Endothelial cell of umbilical vein (primary cell): Measurements from ENCODE around the gene SRSF10. TPM values are rescaled to one million over a fixed set of nuclear protein-coding genes. Genes with fewer than 3 reads are reported as not detected.

Experiments
- BruUV-seq: library from RNA; stranded (reverse); fragments of 400-500 nt; replicated peaks from 2 replicates; lab custom pipeline; 2021; lab: Mats Ljungman, UMichigan
- CTCF ChIA-PET: fragments of 300-600, 350-600 bp; sonication (Branson Sonifier 250); formaldehyde crosslinking; loops from one replicate; lab custom pipeline; 2021; ENCODE audit warnings: antibody characterized with exemption, inconsistent platforms; lab: Charles Lee
- POLR2A ChIA-PET: fragments of 300-600, 350-600 bp; sonication (Branson Sonifier 250); formaldehyde crosslinking; loops from one replicate; lab custom pipeline; 2021; ENCODE audit warnings: antibody characterized with exemption, inconsistent platforms; lab: Charles Lee
- DNase-seq: peaks from one replicate; pipeline ENCODE4 v3.0.0-alpha.2; 2011; ENCODE audit warnings: low read depth, low spot score
- FAIRE-seq: peaks from 2 replicates; lab custom pipeline; 2011; peaks lifted over from hg19 to GRCh38; lab: Jason Lieb, UNC
- H2AFZ ChIP-seq: 2 replicates; pipeline ENCODE4 v1.6.0; 2012; ENCODE audit warnings: low read depth, low read length, control low read depth, inconsistent platforms
- H3K27ac ChIP-seq: 2 replicates; pipeline ENCODE4 v1.5.1; 2011; ENCODE audit warnings: low read depth, mild to moderate bottlenecking, control low read depth, low read length, moderate library complexity; ENCODE audit not compliant: insufficient read depth
- H3K27me3 ChIP-seq, 2 experiments: 2 replicates each; pipeline versions ENCODE4 v1.6.0 to v1.6.1; 2011; ENCODE audit warnings: low read length in 2 of 2, mixed read lengths in 1 of 2; ENCODE audit not compliant: control insufficient read depth in 2 of 2, insufficient read depth in 2 of 2
- H3K36me3 ChIP-seq, 2 experiments: 2 replicates in 1 of 2; 3 replicates in 1 of 2; pipeline ENCODE4 v1.5.1; 2011; ENCODE audit warnings: low read length in 2 of 2, mild to moderate bottlenecking in 1 of 2, moderate library complexity in 1 of 2; ENCODE audit not compliant: control insufficient read depth in 2 of 2, insufficient read depth in 2 of 2; ENCODE audit errors: extremely low read depth in 1 of 2
- H3K4me1 ChIP-seq: 3 replicates; pipeline ENCODE4 v1.5.1; 2011; ENCODE audit warnings: mild to moderate bottlenecking, low read length; ENCODE audit not compliant: control insufficient read depth, insufficient read depth; ENCODE audit errors: extremely low read depth
- H3K4me2 ChIP-seq: 2 replicates; pipeline ENCODE4 v1.6.1; 2011; ENCODE audit warnings: low read length, control low read depth, mixed read lengths; ENCODE audit not compliant: insufficient read depth
- H3K4me3 ChIP-seq, 3 experiments: fragments of 200-600 bp in 1 of 3; sonication (generic), shearing (Covaris generic) in 1 of 3; replicated peaks in 1 of 3; 2 replicates each; pipeline ENCODE4 v1.5.1; 2011 to 2016; ENCODE audit warnings: control low read depth in 3 of 3, low read length in 3 of 3, mild to moderate bottlenecking in 2 of 3, inconsistent platforms in 1 of 3, low read depth in 1 of 3, moderate library complexity in 1 of 3; ENCODE audit not compliant: insufficient read depth in 1 of 3
- H3K79me2 ChIP-seq: 2 replicates; pipeline ENCODE4 v1.6.0; 2012; ENCODE audit warnings: low read length, inconsistent platforms; ENCODE audit not compliant: control insufficient read depth, insufficient read depth
- H3K9ac ChIP-seq: replicated peaks from 2 replicates; pipeline ENCODE3; 2011; ENCODE audit warnings: low read length, control low read depth; ENCODE audit not compliant: insufficient read depth; ENCODE audit errors: extremely low read depth
- H3K9me1 ChIP-seq: replicated peaks from 3 replicates; pipeline ENCODE4 v1.6.0; 2011; ENCODE audit warnings: mild to moderate bottlenecking, low read length; ENCODE audit not compliant: control insufficient read depth, insufficient read depth; ENCODE audit errors: extremely low read depth
- H3K9me3 ChIP-seq: replicated peaks from 2 replicates; pipeline ENCODE4 v1.5.1; 2012; ENCODE audit warnings: low read length, inconsistent platforms; ENCODE audit not compliant: control insufficient read depth, insufficient read depth
- H4K20me1 ChIP-seq: replicated peaks from 2 replicates; pipeline ENCODE3; 2011; ENCODE audit warnings: mild to moderate bottlenecking, low read length; ENCODE audit not compliant: control insufficient read depth, insufficient read depth; ENCODE audit errors: extremely low read depth
- EZH2 ChIP-seq: IDR thresholded peaks from 2 replicates; pipeline ENCODE4 v1.6.1; 2012; ENCODE audit warnings: borderline replicate concordance, low read depth, mild to moderate bottlenecking, moderate library complexity, low read length, inconsistent platforms; ENCODE audit not compliant: severe bottlenecking
- FOS ChIP-seq: IDR thresholded peaks from 2 replicates; pipeline ENCODE4 v1.6.1; 2011; ENCODE audit warnings: mild to moderate bottlenecking, low read length, moderate library complexity, borderline replicate concordance; ENCODE audit not compliant: insufficient read depth
- GATA2 ChIP-seq: IDR thresholded peaks from 2 replicates; pipeline ENCODE4 v1.7.0; 2011; ENCODE audit warnings: low read depth, mild to moderate bottlenecking, moderate library complexity, mixed read lengths, low read length; ENCODE audit not compliant: insufficient read length, insufficient read depth
- JUN ChIP-seq: IDR thresholded peaks from 2 replicates; pipeline ENCODE4 v1.6.1; 2011; ENCODE audit warnings: borderline replicate concordance, low read depth; ENCODE audit not compliant: insufficient read length, insufficient read depth
- MYC ChIP-seq: IDR thresholded peaks from one replicate; pipeline ENCODE4 v1.6.1; 2011; ENCODE audit warnings: mild to moderate bottlenecking, low read depth, low read length
- POLR2A ChIP-seq: IDR thresholded peaks from 2 replicates; pipeline ENCODE4 v1.6.1; 2012; ENCODE audit warnings: low read depth, mild to moderate bottlenecking, control low read depth, low read length
- POLR2AphosphoS5 ChIP-seq: IDR thresholded peaks from 2 replicates; pipeline ENCODE4 v1.6.1; 2012; ENCODE audit warnings: low read depth, mild to moderate bottlenecking, control low read depth, low read length, moderate library complexity; ENCODE audit not compliant: insufficient read depth
- dilution Hi-C: fragments of 300-500 bp; cut with MboI; formaldehyde crosslinking; loops from one replicate; pipeline ENCODE4 v1.15.0; 2019; ENCODE audit warnings: low sequenced_read_pairs; ENCODE audit not compliant: extremely low pct_ligation_motif_present
- intact Hi-C: fragments of 100-400 bp; cut with micrococcal nuclease; formaldehyde crosslinking; loops from one replicate; pipeline ENCODE4 v1.10.0; 2022
- polyA plus RNA-seq, 4 experiments: library from polyadenylated mRNA; depleted of rRNA in 3 of 4; stranded (reverse) in 3 of 4; unstranded in 1 of 4; fragments of >200 nt; gene quantifications; 2 replicates each; pipeline versions ENCODE4 v1.2.1 to v1.2.3, GENCODE V29; 2011 to 2012; ENCODE audit warnings: missing spikeins in 1 of 4
- total RNA-seq: library from RNA; stranded (reverse); gene quantifications from 2 replicates; pipeline ENCODE4 v1.2.3, GENCODE V29; 2021
- TF ChIP-seq, protein P1 (sequence below): IDR thresholded peaks from 2 replicates; pipeline ENCODE4 v1.6.1; 2011; ENCODE audit not compliant: insufficient read depth, insufficient read length
- TF ChIP-seq, protein P2 (sequence below), 2 donors: IDR thresholded peaks; 1 replicate in 1 of 2; 2 replicates in 1 of 2; pipeline ENCODE4 v1.5.1; 2011; ENCODE audit warnings: low read length in 2 of 2, mild to moderate bottlenecking in 2 of 2, moderate library complexity in 2 of 2, control low read depth in 1 of 2, inconsistent platforms in 1 of 2, low read depth in 1 of 2; ENCODE audit not compliant: insufficient read depth in 1 of 2; ENCODE audit errors: extremely low read depth in 1 of 2

SRSF10 gene
- total and polyA plus RNA-seq, 2 donors (not counting 3 experiments of a cell fraction or from before 2014, with no cell fraction given) = 124 to 135 TPM

DNA sequence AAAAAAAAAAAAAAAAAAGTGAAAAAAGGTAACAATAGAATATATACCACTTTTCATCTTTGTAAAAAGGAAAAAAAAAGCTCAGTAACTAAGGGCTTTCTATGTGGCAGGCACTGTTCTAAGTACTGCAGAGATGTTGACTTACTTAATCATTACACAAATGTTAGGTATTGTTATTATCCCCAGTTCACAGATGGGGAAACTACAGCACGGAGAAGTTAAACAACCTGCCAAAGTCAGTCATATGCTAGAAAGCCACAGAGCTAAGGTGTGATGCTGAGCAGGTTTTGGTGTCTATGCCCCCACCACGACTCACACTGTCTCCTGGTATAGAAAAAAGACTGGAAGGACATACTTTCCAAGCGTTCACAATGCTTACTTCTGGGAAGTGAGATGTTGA, 27.1 kb downstream of the SRSF10 start:
- FAIRE-seq (no peak), DNase-seq (no peak)
- Histone ChIP-seq H3K27ac (no peak overlapping the region), H3K4me2 (no peak overlapping the region), H3K9ac (no peak overlapping the region), H4K20me1 (no peaks in the 10 kb centered on the region), H3K36me3 (no peaks in the 10 kb centered on the region), H3K4me3 (no peak overlapping the region), H2AFZ (no peak overlapping the region), H3K9me1 (no peaks in the 10 kb centered on the region), H3K4me1 (peaks cover 13% of the 10 kb centered on the region), H3K79me2 (no peaks in the 10 kb centered on the region), H3K27me3 (no peaks in the 10 kb centered on the region), H3K9me3 (no peaks in the 10 kb centered on the region)
- ChIA-PET CTCF (interaction anchor here (0.6 to 5.8 kb wide), 4 partner anchors 11 to 195 kb away, joined by 3 to 30 read pairs (median 4); no protein-coding TSS in a partner anchor), POLR2A (interaction anchor here (0.6 kb wide), 2 partner anchors 21 to 58 kb away, joined by 3 to 4 read pairs; no protein-coding TSS in a partner anchor)
- no TSS peak for BruUV-seq
- TF ChIP-seq, protein P1, sequence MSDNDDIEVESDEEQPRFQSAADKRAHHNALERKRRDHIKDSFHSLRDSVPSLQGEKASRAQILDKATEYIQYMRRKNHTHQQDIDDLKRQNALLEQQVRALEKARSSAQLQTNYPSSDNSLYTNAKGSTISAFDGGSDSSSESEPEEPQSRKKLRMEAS = no peak
- TF ChIP-seq MYC (no peak), EZH2 (no peak), GATA2 (no peak), POLR2A (no peak), JUN (no peak), POLR2AphosphoS5 (no peak), FOS (no peak)
- TF ChIP-seq, protein P2, sequence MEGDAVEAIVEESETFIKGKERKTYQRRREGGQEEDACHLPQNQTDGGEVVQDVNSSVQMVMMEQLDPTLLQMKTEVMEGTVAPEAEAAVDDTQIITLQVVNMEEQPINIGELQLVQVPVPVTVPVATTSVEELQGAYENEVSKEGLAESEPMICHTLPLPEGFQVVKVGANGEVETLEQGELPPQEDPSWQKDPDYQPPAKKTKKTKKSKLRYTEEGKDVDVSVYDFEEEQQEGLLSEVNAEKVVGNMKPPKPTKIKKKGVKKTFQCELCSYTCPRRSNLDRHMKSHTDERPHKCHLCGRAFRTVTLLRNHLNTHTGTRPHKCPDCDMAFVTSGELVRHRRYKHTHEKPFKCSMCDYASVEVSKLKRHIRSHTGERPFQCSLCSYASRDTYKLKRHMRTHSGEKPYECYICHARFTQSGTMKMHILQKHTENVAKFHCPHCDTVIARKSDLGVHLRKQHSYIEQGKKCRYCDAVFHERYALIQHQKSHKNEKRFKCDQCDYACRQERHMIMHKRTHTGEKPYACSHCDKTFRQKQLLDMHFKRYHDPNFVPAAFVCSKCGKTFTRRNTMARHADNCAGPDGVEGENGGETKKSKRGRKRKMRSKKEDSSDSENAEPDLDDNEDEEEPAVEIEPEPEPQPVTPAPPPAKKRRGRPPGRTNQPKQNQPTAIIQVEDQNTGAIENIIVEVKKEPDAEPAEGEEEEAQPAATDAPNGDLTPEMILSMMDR (IDR thresholded peaks at IDR 0.05; ENCODE audit: extremely low read depth in 1 of 2, insufficient read depth in 1 of 2, low read depth in 1 of 2, low read length in 2 of 2) = no peak
- intact Hi-C loops = no loop called here
- dilution Hi-C loops = no loop called here
